K562 (cell line): ENCODE results near the gene GRAMD4. TPM values are rescaled to one million over a fixed set of nuclear protein-coding genes. Genes with fewer than 3 reads are reported as not detected.

ENCODE experiments used
- ATAC-seq: fragments of 200-7000 bp; cut with Tn5 transposase; 3 replicates; pipeline ENCODE4 v1.9.1; 2020; ENCODE audit warnings: moderate library complexity
- BruUV-seq: library from RNA; stranded (reverse); fragments of 400-500 nt; replicated peaks from 2 replicates; lab custom pipeline; 2021; lab: Mats Ljungman, UMichigan
- CTCF ChIA-PET: fragments of 300-600 bp; formaldehyde crosslinking; extraction: SDS; loops from one replicate; lab custom pipeline; 2021; ENCODE audit warnings: low intra/inter-chr PET ratio; lab: Yijun Ruan, JAX
- POLR2A ChIA-PET: fragments of 300-600, 350-650 bp; sonication (Branson Sonifier 250); formaldehyde crosslinking; extraction: SDS; loops from one replicate; lab custom pipeline; 2021; ENCODE audit warnings: antibody characterized with exemption, inconsistent platforms; lab: Yijun Ruan, JAX
- DNase-seq, 4 experiments: peaks; one replicate each; pipeline versions ENCODE4 v3.0.0 to v3.0.0-alpha.2; 2011 to 2018; ENCODE audit warnings: low spot score in 3 of 4, mixed read lengths in 3 of 4; ENCODE audit errors: extremely low read depth in 1 of 4
- FAIRE-seq: peaks from 2 replicates; lab custom pipeline; 2011; peaks lifted over from hg19 to GRCh38; lab: Jason Lieb, UNC
- H2AFZ ChIP-seq: 2 replicates; pipeline ENCODE4 v1.6.0; 2011; ENCODE audit warnings: low read depth, low read length, control low read depth, inconsistent platforms
- H3K27ac ChIP-seq: fragments of 200-600 bp; 3 replicates; pipeline ENCODE4 v1.8.0; 2011; ENCODE audit warnings: low read depth, mild to moderate bottlenecking, control low read depth, inconsistent platforms, low read length, moderate library complexity, mixed read lengths; ENCODE audit errors: extremely low read depth
- H3K27me3 ChIP-seq, 2 experiments: fragments of 300-600 bp in 1 of 2; 2 replicates in 1 of 2; 3 replicates in 1 of 2; pipeline versions ENCODE4 v1.6.0 to v1.8.0; 2011; ENCODE audit warnings: inconsistent platforms in 2 of 2, low read length in 2 of 2, mild to moderate bottlenecking in 1 of 2, mixed read lengths in 1 of 2, moderate library complexity in 1 of 2; ENCODE audit not compliant: control insufficient read depth in 2 of 2, insufficient read depth in 2 of 2
- H3K36me3 ChIP-seq: fragments of 300-600 bp; 3 replicates; pipeline ENCODE4 v1.8.0; 2011; ENCODE audit warnings: mild to moderate bottlenecking, low read length, inconsistent platforms; ENCODE audit not compliant: control insufficient read depth, insufficient read depth
- H3K4me1 ChIP-seq, 2 experiments: fragments of 200-600 bp in 1 of 2; replicated peaks in 1 of 2; 2 replicates in 1 of 2; 3 replicates in 1 of 2; pipeline versions ENCODE4 v1.5.1 to v1.8.0; 2011; ENCODE audit warnings: inconsistent platforms in 2 of 2, low read length in 2 of 2, mild to moderate bottlenecking in 1 of 2, mixed read lengths in 1 of 2, moderate library complexity in 1 of 2; ENCODE audit not compliant: control insufficient read depth in 2 of 2, insufficient read depth in 2 of 2
- H3K4me2 ChIP-seq: 2 replicates; pipeline ENCODE4 v1.6.1; 2011; ENCODE audit warnings: low read length, control low read depth, inconsistent platforms, mixed read lengths; ENCODE audit not compliant: insufficient read depth
- H3K4me3 ChIP-seq: fragments of 200-600 bp; sonication (generic), shearing (Covaris generic); 2 replicates; pipeline ENCODE4 v1.5.1; 2016; ENCODE audit warnings: control low read depth, inconsistent platforms
- H3K79me2 ChIP-seq: fragments of 200-600 bp; 3 replicates; pipeline ENCODE4 v1.8.0; 2011; ENCODE audit warnings: low read length, inconsistent platforms; ENCODE audit not compliant: control insufficient read depth, insufficient read depth
- H3K9ac ChIP-seq, 2 experiments: 2 replicates each; pipeline versions ENCODE4 v1.6.0 to v1.6.1; 2011; ENCODE audit warnings: low read depth in 2 of 2, low read length in 2 of 2, control low read depth in 1 of 2, inconsistent platforms in 1 of 2, mild to moderate bottlenecking in 1 of 2, mixed read lengths in 1 of 2; ENCODE audit not compliant: insufficient read depth in 1 of 2
- H3K9me1 ChIP-seq: one replicate; pipeline ENCODE4 v1.6.0; 2011; ENCODE audit warnings: inconsistent platforms, mild to moderate bottlenecking, low read length, moderate library complexity; ENCODE audit not compliant: control insufficient read depth, insufficient read depth
- H3K9me3 ChIP-seq: replicated peaks from 2 replicates; pipeline ENCODE4 v1.5.1; 2011; ENCODE audit warnings: low read depth, low read length, inconsistent platforms; ENCODE audit not compliant: control insufficient read depth, insufficient read depth
- H4K20me1 ChIP-seq: replicated peaks from 2 replicates; pipeline ENCODE4 v1.6.1; 2011; ENCODE audit warnings: low read length, inconsistent platforms, mixed read lengths; ENCODE audit not compliant: control insufficient read depth, insufficient read depth
- FOXM1 ChIP-seq, 2 experiments: fragments of 450-650 bp in 1 of 2; sonication (generic) in 1 of 2; formaldehyde crosslinking in 1 of 2; IDR thresholded peaks; 2 replicates each; pipeline versions ENCODE4 v1.6.1 to v1.9.0; 2017 to 2022; ENCODE audit warnings: low read depth in 2 of 2, mild to moderate bottlenecking in 2 of 2, missing genetic modification reagents in 1 of 2, moderate library complexity in 1 of 2
- GABPB1 ChIP-seq: sonication (generic); formaldehyde crosslinking; IDR thresholded peaks from 2 replicates; pipeline ENCODE4 v1.8.0; 2022; ENCODE audit warnings: mild to moderate bottlenecking, missing genetic modification reagents
- NCOA4 ChIP-seq: fragments of 450-650 bp; IDR thresholded peaks from 2 replicates; pipeline ENCODE4 v1.6.1; 2018; ENCODE audit warnings: mild to moderate bottlenecking; ENCODE audit not compliant: partially characterized antibody
- POLR2G ChIP-seq: fragments of 200-400 bp; formaldehyde crosslinking; IDR thresholded peaks from 2 replicates; pipeline ENCODE4 v1.6.1; 2017; ENCODE audit warnings: low read depth, mild to moderate bottlenecking, antibody characterized with exemption, low read length, moderate library complexity
- PTRF ChIP-seq: fragments of 450-650 bp; IDR thresholded peaks from 2 replicates; pipeline ENCODE4 v1.6.1; 2016; ENCODE audit warnings: mild to moderate bottlenecking, missing genetic modification characterization, missing compliant biosample characterization
- RBM22 ChIP-seq: fragments of 200-400 bp; formaldehyde crosslinking; IDR thresholded peaks from 2 replicates; pipeline ENCODE4 v1.6.1; 2018; ENCODE audit warnings: low read length, low read depth; ENCODE audit not compliant: poor library complexity, severe bottlenecking
- ZC3H11A ChIP-seq: IDR thresholded peaks from 2 replicates; pipeline ENCODE4 v1.6.1; 2012; ENCODE audit warnings: low read depth, low read length, improper control_type of control experiment
- ZNF589 ChIP-seq: fragments of 200-800 bp; sonication (Bioruptor generic); IDR thresholded peaks from 2 replicates; pipeline ENCODE4 v1.6.1; 2016; ENCODE audit warnings: low read depth, missing genetic modification characterization, missing compliant biosample characterization
- WGBS: fragments of 100-300 bp; shearing (Covaris generic); methylation state at CpG from one replicate; pipeline ENCODE4 v1.1.6; 2016; ENCODE audit warnings: low coverage, mixed read lengths; ENCODE audit not compliant: insufficient coverage; ENCODE audit errors: missing lambda C conversion rate; 5-methylcytosine and 5-hydroxymethylcytosine counted together
- in situ Hi-C: fragments of 300-500 bp; cut with MboI; formaldehyde crosslinking; loops from 4 replicates; pipeline ENCODE4 v1.15.0; 2018; ENCODE audit warnings: inconsistent platforms, mixed read lengths
- intact Hi-C: fragments of 100-400 bp; cut with micrococcal nuclease; formaldehyde crosslinking; loops from 2 replicates; pipeline ENCODE4 v1.14.2; 2022
- polyA plus RNA-seq, 8 experiments: library from polyadenylated mRNA; depleted of rRNA in 4 of 8; stranded (reverse) in 5 of 8; unstranded in 3 of 8; fragments of >200 nt; fragmentation: Nextera tagmentation in 2 of 8; fragmentation: Illumina TruSeq in 1 of 8; extraction: Ambion mirVana in 2 of 8; extraction: Trizol in 1 of 8; gene quantifications; 2 replicates each; pipeline versions ENCODE4 v1.2.1 to v1.2.3, GENCODE V29; 2011 to 2014; ENCODE audit warnings: inconsistent platforms in 1 of 8, missing spikeins in 1 of 8
- total RNA-seq, 7 experiments: library from RNA; depleted of rRNA in 6 of 7; stranded (reverse); fragments of >200 nt in 6 of 7; fragmentation: Illumina TruSeq in 2 of 7; extraction: Trizol in 2 of 7; gene quantifications; 2 replicates each; pipeline versions ENCODE4 v1.2.1 to v1.2.3, GENCODE V29; 2011 to 2021; ENCODE audit warnings: low replicate concordance in 1 of 7
- TF ChIP-seq, protein P1 (sequence below): fragments of 450-650 bp; IDR thresholded peaks from 2 replicates; pipeline ENCODE4 v1.6.1; 2016; ENCODE audit warnings: low read depth, mild to moderate bottlenecking, moderate library complexity
- TF ChIP-seq, protein P2 (sequence below): sonication (generic); formaldehyde crosslinking; IDR thresholded peaks from 2 replicates; pipeline ENCODE4 v1.8.1; 2022; ENCODE audit warnings: missing genetic modification reagents
- TF ChIP-seq, protein P3 (sequence below): fragments of 450-650 bp; IDR thresholded peaks from 2 replicates; pipeline ENCODE4 v1.6.1; 2016; ENCODE audit warnings: antibody characterized with exemption
- TF ChIP-seq, protein P4 (sequence below): IDR thresholded peaks from 2 replicates; pipeline ENCODE4 v1.6.1; 2011; ENCODE audit warnings: borderline replicate concordance, low read depth, mild to moderate bottlenecking, moderate library complexity, low read length; ENCODE audit not compliant: insufficient read depth, poor library complexity, severe bottlenecking

GRAMD4 gene
- total and polyA plus RNA-seq, 9 of the 15 experiments (the other 6 are each of a cell fraction or from before 2014, with no cell fraction given), result 0.18 to 44.8 (median 18.6) TPM

DNA sequence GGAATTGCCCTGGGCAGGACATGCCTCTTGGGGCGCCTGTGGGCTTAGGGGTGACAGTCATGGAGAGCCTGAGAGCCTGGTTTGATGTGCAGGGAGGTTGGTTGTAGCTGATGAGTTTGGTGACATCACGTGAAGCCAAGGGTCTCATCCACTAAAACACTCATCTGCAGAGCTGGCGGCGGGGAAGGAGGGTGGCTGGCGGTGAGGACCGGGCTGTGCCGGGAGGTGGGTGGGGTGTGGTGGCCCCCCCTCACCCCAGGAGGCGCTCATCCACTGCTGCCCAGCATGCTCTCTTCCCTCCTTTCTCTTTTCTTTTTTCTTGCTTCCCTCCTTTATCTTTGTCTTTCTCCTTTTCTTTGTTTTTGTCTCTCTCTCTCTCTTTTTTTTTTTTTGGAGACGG lies 49.0 kb downstream of the GRAMD4 start (continued):
- TF ChIP-seq NCOA4 (no peak), ZC3H11A (no peak), FOXM1 (IDR thresholded peaks at IDR 0.05; ENCODE audit: low read depth) (no peak), FOXM1 (CRISPR knock-in tag; IDR thresholded peaks at IDR 0.05; ENCODE audit: low read depth) (no peak)
- TF ChIP-seq, protein P1, sequence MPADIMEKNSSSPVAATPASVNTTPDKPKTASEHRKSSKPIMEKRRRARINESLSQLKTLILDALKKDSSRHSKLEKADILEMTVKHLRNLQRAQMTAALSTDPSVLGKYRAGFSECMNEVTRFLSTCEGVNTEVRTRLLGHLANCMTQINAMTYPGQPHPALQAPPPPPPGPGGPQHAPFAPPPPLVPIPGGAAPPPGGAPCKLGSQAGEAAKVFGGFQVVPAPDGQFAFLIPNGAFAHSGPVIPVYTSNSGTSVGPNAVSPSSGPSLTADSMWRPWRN, result no peak
- TF ChIP-seq, protein P2, sequence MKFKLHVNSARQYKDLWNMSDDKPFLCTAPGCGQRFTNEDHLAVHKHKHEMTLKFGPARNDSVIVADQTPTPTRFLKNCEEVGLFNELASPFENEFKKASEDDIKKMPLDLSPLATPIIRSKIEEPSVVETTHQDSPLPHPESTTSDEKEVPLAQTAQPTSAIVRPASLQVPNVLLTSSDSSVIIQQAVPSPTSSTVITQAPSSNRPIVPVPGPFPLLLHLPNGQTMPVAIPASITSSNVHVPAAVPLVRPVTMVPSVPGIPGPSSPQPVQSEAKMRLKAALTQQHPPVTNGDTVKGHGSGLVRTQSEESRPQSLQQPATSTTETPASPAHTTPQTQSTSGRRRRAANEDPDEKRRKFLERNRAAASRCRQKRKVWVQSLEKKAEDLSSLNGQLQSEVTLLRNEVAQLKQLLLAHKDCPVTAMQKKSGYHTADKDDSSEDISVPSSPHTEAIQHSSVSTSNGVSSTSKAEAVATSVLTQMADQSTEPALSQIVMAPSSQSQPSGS (CRISPR knock-in tag), result no peak

DNA sequence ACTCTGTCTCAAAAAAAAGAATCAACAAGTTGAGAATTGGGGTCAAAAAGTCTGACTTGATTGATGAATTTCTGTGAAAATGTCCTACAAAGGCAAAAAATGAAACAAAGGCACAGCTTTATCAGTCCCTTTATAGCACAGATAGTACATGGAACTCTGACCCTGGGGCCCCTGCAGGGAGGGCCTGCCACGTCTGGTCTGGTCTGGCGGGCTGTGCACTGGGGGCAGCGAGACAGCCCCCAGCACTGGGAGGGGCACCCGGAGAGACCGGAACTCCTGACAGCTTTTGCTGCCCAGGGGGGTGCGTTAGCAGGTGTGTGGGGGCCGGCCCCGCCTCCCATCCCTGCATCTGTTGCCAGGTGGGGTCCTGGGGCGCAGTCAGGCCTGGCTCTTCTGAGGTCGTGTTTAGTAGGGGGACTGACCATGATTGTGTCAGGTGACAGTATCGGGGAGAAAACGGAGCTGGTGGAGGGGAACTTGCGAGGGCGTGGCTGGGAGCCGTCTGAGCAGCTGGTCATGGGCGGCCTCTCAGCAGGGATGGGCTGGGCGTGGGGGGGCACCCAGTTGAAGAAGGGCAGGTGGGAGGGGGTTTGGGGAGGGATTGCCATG lies 51.7 kb downstream of the GRAMD4 start:
- Histone ChIP-seq H2AFZ (no peak overlapping the region), H3K4me3 (no peak overlapping the region), H3K27ac (no peak overlapping the region), H3K79me2 (no peaks in the 10 kb centered on the region), H4K20me1 (no peaks in the 10 kb centered on the region; the same call in 1 of the 2 replicates), H3K36me3 (peaks cover 44% of the 10 kb centered on the region; the same call in 1 of the 3 replicates), H3K27me3 (no peaks in the 10 kb centered on the region), H3K4me2 (no peak overlapping the region), H3K9ac (no peak overlapping the region; a peak in 1 of 4 replicates), H3K9me1 (peaks cover 2% of the 10 kb centered on the region), H3K4me1 (peaks cover 0 to 14% of the 10 kb centered on the region in 2 experiments; a peak in 2 of 5 replicates), H3K9me3 (no peaks in the 10 kb centered on the region)
- ATAC-seq (no peak), FAIRE-seq (no peak), DNase-seq (no peak)
- CTCF ChIA-PET, result no interaction called here
- intact Hi-C loops (no loop called here), in situ Hi-C loops (loop anchor here (10.0 kb wide), 1 partner anchor 107 kb away; no protein-coding TSS in a partner anchor)
- no peak for TF ChIP-seq GABPB1
- TF ChIP-seq ZNF589 (CRISPR knock-in tag), result no peak
- TF ChIP-seq RBM22, result peak; percentile 55
- TF ChIP-seq, protein P3, sequence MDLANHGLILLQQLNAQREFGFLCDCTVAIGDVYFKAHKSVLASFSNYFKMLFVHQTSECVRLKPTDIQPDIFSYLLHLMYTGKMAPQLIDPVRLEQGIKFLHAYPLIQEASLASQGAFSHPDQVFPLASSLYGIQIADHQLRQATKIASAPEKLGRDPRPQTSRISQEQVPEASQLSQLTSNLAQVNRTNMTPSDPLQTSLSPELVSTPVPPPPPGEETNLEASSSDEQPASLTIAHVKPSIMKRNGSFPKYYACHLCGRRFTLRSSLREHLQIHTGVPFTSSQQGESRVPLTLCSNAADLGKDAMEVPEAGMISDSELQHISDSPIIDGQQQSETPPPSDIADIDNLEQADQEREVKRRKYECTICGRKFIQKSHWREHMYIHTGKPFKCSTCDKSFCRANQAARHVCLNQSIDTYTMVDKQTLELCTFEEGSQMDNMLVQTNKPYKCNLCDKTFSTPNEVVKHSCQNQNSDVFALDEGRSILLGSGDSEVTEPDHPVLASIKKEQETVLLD, result no peak
- TF ChIP-seq POLR2G, result peak; percentile 31; the same call in 1 of the 2 replicates
- TF ChIP-seq, protein P4, sequence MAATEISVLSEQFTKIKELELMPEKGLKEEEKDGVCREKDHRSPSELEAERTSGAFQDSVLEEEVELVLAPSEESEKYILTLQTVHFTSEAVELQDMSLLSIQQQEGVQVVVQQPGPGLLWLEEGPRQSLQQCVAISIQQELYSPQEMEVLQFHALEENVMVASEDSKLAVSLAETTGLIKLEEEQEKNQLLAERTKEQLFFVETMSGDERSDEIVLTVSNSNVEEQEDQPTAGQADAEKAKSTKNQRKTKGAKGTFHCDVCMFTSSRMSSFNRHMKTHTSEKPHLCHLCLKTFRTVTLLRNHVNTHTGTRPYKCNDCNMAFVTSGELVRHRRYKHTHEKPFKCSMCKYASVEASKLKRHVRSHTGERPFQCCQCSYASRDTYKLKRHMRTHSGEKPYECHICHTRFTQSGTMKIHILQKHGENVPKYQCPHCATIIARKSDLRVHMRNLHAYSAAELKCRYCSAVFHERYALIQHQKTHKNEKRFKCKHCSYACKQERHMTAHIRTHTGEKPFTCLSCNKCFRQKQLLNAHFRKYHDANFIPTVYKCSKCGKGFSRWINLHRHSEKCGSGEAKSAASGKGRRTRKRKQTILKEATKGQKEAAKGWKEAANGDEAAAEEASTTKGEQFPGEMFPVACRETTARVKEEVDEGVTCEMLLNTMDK, result no peak
- no peak for TF ChIP-seq PTRF (tag)
- TSS peak; percentile 56 for BruUV-seq
- 89% methylated on average over 11 of the region's 17 CpGs for WGBS
- POLR2A ChIA-PET, result interaction anchor here (0.7 kb wide), 1 partner anchor 46 kb away, joined by 3 read pairs; no protein-coding TSS in a partner anchor
